ENCODE measurements around the gene RAB5A. TPM values are rescaled to one million over a fixed set of nuclear protein-coding genes. Genes with fewer than 3 reads are reported as not detected.

Gene RAB5A
- total and polyA plus RNA-seq, 2 donors from 2014 or later = 27.6 to 76.9 TPM

DNA sequence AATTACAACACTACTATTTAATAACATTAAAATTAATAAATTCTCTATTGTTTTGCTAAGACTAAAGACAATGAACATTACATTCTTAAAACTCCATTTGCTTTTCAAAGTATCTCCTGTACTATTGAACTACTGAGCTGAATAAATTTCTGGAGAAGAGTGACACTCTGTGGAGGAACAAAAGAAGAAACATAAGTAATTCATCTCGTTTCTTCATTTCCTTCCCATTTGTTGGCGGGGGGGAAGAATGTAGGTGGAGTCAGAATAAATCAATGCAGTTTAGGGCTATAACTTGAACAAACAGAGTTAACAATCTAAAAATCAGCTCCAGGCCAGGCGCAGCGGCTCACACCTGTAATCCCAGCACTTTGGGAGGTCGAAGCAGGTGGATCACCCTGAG is 45.6 kb upstream of the RAB5A start:
- intact Hi-C loops (cut with DNase I) = no loop called here
- Histone ChIP-seq H3K27ac (ENCODE audit: low read depth in 2 of 2, low read length in 2 of 2) (no peak overlapping the region), H3K9ac (ENCODE audit: low read length in 3 of 3) (no peak overlapping the region), H3K36me3 (ENCODE audit: control insufficient read depth in 2 of 3, insufficient read depth in 3 of 3, low read length in 3 of 3) (no peaks in the 10 kb centered on the region), H3K9me3 (ENCODE audit: control insufficient read depth in 2 of 3, insufficient read depth in 1 of 3, low read length in 3 of 3) (no peaks in the 10 kb centered on the region), H3K4me3 (ENCODE audit: low read length in 3 of 3) (no peak overlapping the region), H3K27me3 (ENCODE audit: control insufficient read depth, insufficient read depth, low read length) (no peaks in the 10 kb centered on the region), H3K4me1 (ENCODE audit: control insufficient read depth in 2 of 3, insufficient read depth in 2 of 3, low read depth in 1 of 3, low read length in 3 of 3) (no peaks in the 10 kb centered on the region)
- FAIRE-seq (no peak), DNase-seq (peak in 1 of 5 donors; percentile 38)
- TF ChIP-seq, protein P1, sequence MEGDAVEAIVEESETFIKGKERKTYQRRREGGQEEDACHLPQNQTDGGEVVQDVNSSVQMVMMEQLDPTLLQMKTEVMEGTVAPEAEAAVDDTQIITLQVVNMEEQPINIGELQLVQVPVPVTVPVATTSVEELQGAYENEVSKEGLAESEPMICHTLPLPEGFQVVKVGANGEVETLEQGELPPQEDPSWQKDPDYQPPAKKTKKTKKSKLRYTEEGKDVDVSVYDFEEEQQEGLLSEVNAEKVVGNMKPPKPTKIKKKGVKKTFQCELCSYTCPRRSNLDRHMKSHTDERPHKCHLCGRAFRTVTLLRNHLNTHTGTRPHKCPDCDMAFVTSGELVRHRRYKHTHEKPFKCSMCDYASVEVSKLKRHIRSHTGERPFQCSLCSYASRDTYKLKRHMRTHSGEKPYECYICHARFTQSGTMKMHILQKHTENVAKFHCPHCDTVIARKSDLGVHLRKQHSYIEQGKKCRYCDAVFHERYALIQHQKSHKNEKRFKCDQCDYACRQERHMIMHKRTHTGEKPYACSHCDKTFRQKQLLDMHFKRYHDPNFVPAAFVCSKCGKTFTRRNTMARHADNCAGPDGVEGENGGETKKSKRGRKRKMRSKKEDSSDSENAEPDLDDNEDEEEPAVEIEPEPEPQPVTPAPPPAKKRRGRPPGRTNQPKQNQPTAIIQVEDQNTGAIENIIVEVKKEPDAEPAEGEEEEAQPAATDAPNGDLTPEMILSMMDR (IDR thresholded peaks at IDR 0.05; ENCODE audit: borderline replicate concordance, extremely low read depth, insufficient read depth) = peak; percentile 4

- H3K9ac ChIP-seq (ENCODE audit: low read length in 3 of 3) = no peak overlapping the region
- intact Hi-C loops (cut with DNase I) = no loop called here
- no peak for DNase-seq
- no peaks in the 10 kb centered on the region for H3K4me1 ChIP-seq (ENCODE audit: control insufficient read depth in 2 of 3, insufficient read depth in 2 of 3, low read depth in 1 of 3, low read length in 3 of 3)
- H3K9me3 ChIP-seq (ENCODE audit: control insufficient read depth in 2 of 3, insufficient read depth in 1 of 3, low read length in 3 of 3) = no peaks in the 10 kb centered on the region
- no peaks in the 10 kb centered on the region for H3K27me3 ChIP-seq (ENCODE audit: control insufficient read depth, insufficient read depth, low read length)
- H3K4me3 ChIP-seq (ENCODE audit: low read length in 3 of 3) = no peak overlapping the region
- TF ChIP-seq, protein P1 (IDR thresholded peaks at IDR 0.05; ENCODE audit: borderline replicate concordance, extremely low read depth, insufficient read depth) = no peak
- no peaks in the 10 kb centered on the region for H3K36me3 ChIP-seq (ENCODE audit: control insufficient read depth in 2 of 3, insufficient read depth in 3 of 3, low read length in 3 of 3)
- no peak for FAIRE-seq
- no peak overlapping the region for H3K27ac ChIP-seq (ENCODE audit: low read depth in 2 of 2, low read length in 2 of 2)
Measured at GRCh38 chr3:19901918-19902317, 45.0 kb upstream of the RAB5A start.

- Histone ChIP-seq H3K9me3 (ENCODE audit: control insufficient read depth in 2 of 3, insufficient read depth in 1 of 3, low read length in 3 of 3) (no peaks in the 10 kb centered on the region), H3K36me3 (ENCODE audit: control insufficient read depth in 2 of 3, insufficient read depth in 3 of 3, low read length in 3 of 3) (no peaks in the 10 kb centered on the region), H3K4me1 (ENCODE audit: control insufficient read depth in 2 of 3, insufficient read depth in 2 of 3, low read depth in 1 of 3, low read length in 3 of 3) (no peaks in the 10 kb centered on the region), H3K4me3 (ENCODE audit: low read length in 3 of 3) (no peak overlapping the region), H3K27ac (ENCODE audit: low read depth in 2 of 2, low read length in 2 of 2) (no peak overlapping the region), H3K27me3 (ENCODE audit: control insufficient read depth, insufficient read depth, low read length) (no peaks in the 10 kb centered on the region), H3K9ac (ENCODE audit: low read length in 3 of 3) (no peak overlapping the region)
- intact Hi-C loops (cut with DNase I) = no loop called here
- DNase-seq = no peak
- FAIRE-seq = no peak
- TF ChIP-seq, protein P1 (IDR thresholded peaks at IDR 0.05; ENCODE audit: borderline replicate concordance, extremely low read depth, insufficient read depth) = no peak
Measured at GRCh38 chr3:19903649-19904048, 43.2 kb upstream of the RAB5A start.

- Histone ChIP-seq H3K9me3 (ENCODE audit: control insufficient read depth in 2 of 3, insufficient read depth in 1 of 3, low read length in 3 of 3) (no peaks in the 10 kb centered on the region), H3K4me1 (ENCODE audit: control insufficient read depth in 2 of 3, insufficient read depth in 2 of 3, low read depth in 1 of 3, low read length in 3 of 3) (peaks cover 0 to 4% (median 0%) of the 10 kb centered on the region in 3 donors), H3K9ac (ENCODE audit: low read length in 3 of 3) (no peak overlapping the region), H3K4me3 (ENCODE audit: low read length in 3 of 3) (no peak overlapping the region), H3K36me3 (ENCODE audit: control insufficient read depth in 2 of 3, insufficient read depth in 3 of 3, low read length in 3 of 3) (no peaks in the 10 kb centered on the region), H3K27me3 (ENCODE audit: control insufficient read depth, insufficient read depth, low read length) (no peaks in the 10 kb centered on the region), H3K27ac (ENCODE audit: low read depth in 2 of 2, low read length in 2 of 2) (no peak overlapping the region)
- FAIRE-seq = no peak
- no peak for DNase-seq
- TF ChIP-seq, protein P1 (IDR thresholded peaks at IDR 0.05; ENCODE audit: borderline replicate concordance, extremely low read depth, insufficient read depth) = no peak
- intact Hi-C loops (cut with DNase I) = no loop called here
Measured at GRCh38 chr3:19907523-19907922, 39.4 kb upstream of the RAB5A start.
